Left ventricle myocardium inferior (tissue), 1 donor: Measurements from ENCODE around the gene FHIP2A. TPM values are rescaled to one million over a fixed set of nuclear protein-coding genes. Genes with fewer than 3 reads are reported as not detected.

Experiments
- DNase-seq: peaks from one replicate; pipeline ENCODE4 v3.0.0-alpha.2; 2020
- H3K27ac ChIP-seq: fragments of 200-600 bp; replicated peaks from 2 replicates; pipeline ENCODE4 v1.8.0; 2021
- H3K27me3 ChIP-seq: fragments of 200-600 bp; 2 replicates; pipeline ENCODE4 v1.8.0; 2021; ENCODE audit warnings: low read depth
- H3K36me3 ChIP-seq: fragments of 200-600 bp; 2 replicates; pipeline ENCODE4 v1.8.0; 2021
- H3K4me1 ChIP-seq: fragments of 200-600 bp; 2 replicates; pipeline ENCODE4 v1.8.0; 2021
- H3K4me3 ChIP-seq: fragments of 200-600 bp; 2 replicates; pipeline ENCODE4 v1.8.0; 2021; ENCODE audit warnings: mild to moderate bottlenecking, moderate library complexity
- H3K9me3 ChIP-seq: fragments of 200-600 bp; replicated peaks from 2 replicates; pipeline ENCODE4 v1.8.0; 2021
- intact Hi-C: fragments of 100-400 bp; cut with micrococcal nuclease; formaldehyde crosslinking; loops from one replicate; pipeline ENCODE4 v1.11.0; 2022
- total RNA-seq: library from RNA; stranded (reverse); fragmentation: NEBNext Ultra II Directional; extraction: Animal tissue kit (Norgen Biotek cat#: 25700); gene quantifications from one replicate; pipeline ENCODE4 v1.2.1, GENCODE V29; 2021
- TF ChIP-seq, protein P1 (sequence below): fragments of 200-600 bp; IDR thresholded peaks from 2 replicates; pipeline ENCODE4 v1.8.0; 2021; ENCODE audit warnings: antibody characterized with exemption, mild to moderate bottlenecking, borderline replicate concordance
- donor health status: DM: no; HTN: yes; CAD: no; lungs with severe emphysema.

The FHIP2A gene
- total RNA-seq, 1 donor from 2014 or later = 26.6 TPM

DNA sequence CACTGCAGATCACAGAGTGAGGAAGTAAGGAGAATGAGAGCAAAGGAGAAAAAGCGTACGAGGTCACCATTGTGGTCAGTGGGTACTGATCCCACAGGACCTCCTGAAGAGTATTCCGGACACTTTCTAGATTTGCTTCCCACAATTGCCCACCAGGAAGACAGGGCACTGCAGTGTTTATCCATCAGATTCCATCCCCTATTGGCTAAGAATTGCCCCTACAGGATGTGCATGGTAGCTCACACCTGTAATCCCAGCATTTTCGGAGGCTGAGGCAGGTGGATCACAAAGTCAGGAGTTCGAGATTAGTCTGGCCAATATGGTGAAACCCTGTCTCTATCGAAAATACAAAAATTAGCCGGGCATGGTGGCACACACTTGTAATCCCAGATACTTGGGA is 5.3 kb upstream of the FHIP2A start:
- TF ChIP-seq, protein P1, sequence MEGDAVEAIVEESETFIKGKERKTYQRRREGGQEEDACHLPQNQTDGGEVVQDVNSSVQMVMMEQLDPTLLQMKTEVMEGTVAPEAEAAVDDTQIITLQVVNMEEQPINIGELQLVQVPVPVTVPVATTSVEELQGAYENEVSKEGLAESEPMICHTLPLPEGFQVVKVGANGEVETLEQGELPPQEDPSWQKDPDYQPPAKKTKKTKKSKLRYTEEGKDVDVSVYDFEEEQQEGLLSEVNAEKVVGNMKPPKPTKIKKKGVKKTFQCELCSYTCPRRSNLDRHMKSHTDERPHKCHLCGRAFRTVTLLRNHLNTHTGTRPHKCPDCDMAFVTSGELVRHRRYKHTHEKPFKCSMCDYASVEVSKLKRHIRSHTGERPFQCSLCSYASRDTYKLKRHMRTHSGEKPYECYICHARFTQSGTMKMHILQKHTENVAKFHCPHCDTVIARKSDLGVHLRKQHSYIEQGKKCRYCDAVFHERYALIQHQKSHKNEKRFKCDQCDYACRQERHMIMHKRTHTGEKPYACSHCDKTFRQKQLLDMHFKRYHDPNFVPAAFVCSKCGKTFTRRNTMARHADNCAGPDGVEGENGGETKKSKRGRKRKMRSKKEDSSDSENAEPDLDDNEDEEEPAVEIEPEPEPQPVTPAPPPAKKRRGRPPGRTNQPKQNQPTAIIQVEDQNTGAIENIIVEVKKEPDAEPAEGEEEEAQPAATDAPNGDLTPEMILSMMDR = no peak
- no peak overlapping the region for H3K27ac ChIP-seq
- no peaks in the 10 kb centered on the region for H3K27me3 ChIP-seq
- H3K9me3 ChIP-seq = no peaks in the 10 kb centered on the region
- H3K4me1 ChIP-seq = no peaks in the 10 kb centered on the region
- no peak for DNase-seq
- no peak overlapping the region for H3K4me3 ChIP-seq
- intact Hi-C loops = no loop called here
- H3K36me3 ChIP-seq = no peaks in the 10 kb centered on the region

DNA sequence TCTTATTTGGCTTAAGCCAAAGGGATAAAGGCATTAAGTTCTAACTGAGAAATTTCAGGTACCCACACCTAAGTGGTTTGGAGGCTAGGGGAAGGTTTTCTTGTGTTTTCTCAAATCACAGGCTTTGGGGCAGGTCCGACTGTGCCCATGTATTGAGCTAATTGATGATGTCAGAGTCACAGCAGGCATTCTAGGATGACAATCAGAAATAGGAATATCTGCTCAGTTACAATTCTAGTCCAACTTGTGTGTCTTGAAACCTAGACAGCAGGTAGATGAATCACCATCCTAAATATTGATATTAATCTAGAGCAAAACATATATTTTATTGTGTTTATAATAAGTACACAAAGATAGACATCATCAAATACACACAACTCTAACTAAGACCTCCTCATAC is 2.3 kb upstream of the FHIP2A start:
- Histone ChIP-seq H3K4me3 (no peak overlapping the region), H3K4me1 (peaks cover 20% of the 10 kb centered on the region), H3K27ac (no peak overlapping the region), H3K36me3 (no peaks in the 10 kb centered on the region), H3K27me3 (no peaks in the 10 kb centered on the region), H3K9me3 (no peaks in the 10 kb centered on the region)
- no peak for DNase-seq
- TF ChIP-seq, protein P1 = no peak
- intact Hi-C loops = no loop called here

DNA sequence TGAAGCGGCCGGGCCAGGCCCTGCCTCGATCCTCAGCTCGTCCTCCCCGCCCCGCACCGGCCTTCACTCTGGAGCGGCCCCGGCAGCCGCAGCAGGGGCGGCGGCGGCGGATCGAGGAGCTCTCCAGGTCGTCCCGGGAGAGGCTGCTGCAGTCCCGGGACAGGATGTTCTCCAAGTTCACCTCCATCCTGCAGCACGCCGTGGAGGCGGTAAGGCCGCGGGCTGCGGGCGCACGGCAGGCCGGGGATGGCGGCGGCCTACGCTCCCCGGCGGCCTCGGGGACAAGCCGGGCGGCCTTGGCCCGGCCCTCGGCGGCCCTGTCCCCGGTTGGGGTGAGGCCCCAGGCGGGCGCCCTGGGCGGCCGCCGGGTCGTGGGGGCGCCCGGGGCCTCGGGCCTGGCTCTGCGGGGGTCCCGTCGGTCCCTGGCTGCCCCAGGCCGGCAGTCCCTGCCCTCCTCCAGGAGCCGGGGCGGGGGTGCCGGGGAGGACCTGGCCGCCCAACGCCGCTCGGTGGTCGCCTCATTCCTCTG is 399 bp downstream of the FHIP2A start:
- Histone ChIP-seq H3K36me3 (no peaks in the 10 kb centered on the region), H3K9me3 (no peaks in the 10 kb centered on the region), H3K4me3 (peak overlapping the region; percentile 85), H3K4me1 (peaks cover 47% of the 10 kb centered on the region), H3K27me3 (no peaks in the 10 kb centered on the region), H3K27ac (peak overlapping the region; percentile 97)
- intact Hi-C loops = loop anchor here (5.0 kb wide), 1 partner anchor 520 kb away; no protein-coding TSS in a partner anchor
- TF ChIP-seq, protein P1 = peak; percentile 12
- peak; percentile 18 for DNase-seq

DNA sequence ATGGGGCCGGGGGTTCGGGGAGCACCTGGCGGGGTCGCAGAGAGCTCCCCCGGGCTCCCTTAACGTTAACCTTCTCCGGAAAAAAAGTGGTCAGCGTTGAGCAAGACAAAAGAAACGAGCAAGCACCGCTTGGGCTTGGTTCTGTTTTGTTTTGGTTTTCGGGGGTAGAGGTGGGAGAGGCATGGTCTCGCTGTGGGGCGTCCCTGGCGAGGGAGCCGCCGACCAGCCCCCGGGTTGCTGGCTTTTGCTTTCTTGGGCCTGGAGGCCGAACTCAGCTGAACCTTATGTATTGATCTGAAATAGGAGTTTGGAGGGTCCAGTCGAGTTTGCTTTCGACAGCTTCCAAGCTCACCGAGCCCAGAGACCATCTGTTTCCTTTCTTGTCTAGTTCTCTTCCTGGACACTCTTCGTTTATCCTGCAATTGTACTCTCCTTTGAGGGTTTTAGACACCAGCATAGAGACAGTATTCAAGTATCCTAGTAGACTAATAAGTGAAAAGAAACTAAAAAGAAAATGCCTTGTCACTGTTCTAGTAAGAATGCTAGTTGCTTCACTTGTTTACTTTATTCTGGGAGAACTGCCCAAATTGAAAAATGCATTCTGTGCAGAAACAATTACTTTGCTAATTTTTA is 980 bp downstream of the FHIP2A start:
- H3K36me3 ChIP-seq = no peaks in the 10 kb centered on the region
- TF ChIP-seq, protein P1 = no peak
- H3K4me3 ChIP-seq = peak overlapping the region; percentile 85
- H3K27ac ChIP-seq = peak overlapping the region; percentile 97
- peaks cover 48% of the 10 kb centered on the region for H3K4me1 ChIP-seq
- intact Hi-C loops = loop anchor here (5.0 kb wide), 1 partner anchor 520 kb away; no protein-coding TSS in a partner anchor
- DNase-seq = peak; percentile 16
- no peaks in the 10 kb centered on the region for H3K9me3 ChIP-seq
- H3K27me3 ChIP-seq = no peaks in the 10 kb centered on the region

DNA sequence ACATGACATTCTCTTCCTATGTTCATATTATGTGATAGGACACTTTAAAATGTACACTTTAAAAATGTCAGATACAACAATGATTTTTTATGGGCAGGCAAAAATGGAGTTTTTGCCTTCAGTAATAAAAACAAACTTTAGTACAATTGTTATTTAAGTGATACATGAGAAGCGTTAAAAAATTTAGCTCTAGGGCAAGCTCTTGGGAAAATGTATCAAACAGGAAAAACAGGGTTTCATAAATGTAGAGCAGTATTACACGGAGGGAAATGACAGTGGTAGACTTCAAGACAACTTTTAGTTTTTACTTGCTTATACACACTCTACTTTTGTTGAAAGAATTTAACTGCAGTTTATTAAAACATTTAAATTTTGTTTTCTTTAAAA is 1.5 kb downstream of the FHIP2A start:
- DNase-seq = no peak
- Histone ChIP-seq H3K27ac (peak overlapping the region; percentile 97), H3K36me3 (no peaks in the 10 kb centered on the region), H3K4me1 (peaks cover 51% of the 10 kb centered on the region), H3K4me3 (peak overlapping the region; percentile 85), H3K27me3 (no peaks in the 10 kb centered on the region), H3K9me3 (no peaks in the 10 kb centered on the region)
- intact Hi-C loops = loop anchor here (5.0 kb wide), 1 partner anchor 521 kb away; no protein-coding TSS in a partner anchor
- TF ChIP-seq, protein P1 = no peak
